GM21526 (cell line): ENCODE measurements around the gene C4B.
"Not testable (repeated sequence)": the region's sequence is repeated elsewhere in the genome, so short reads cannot be mapped to it uniquely, and the experiment has no call there.

ENCODE experiments used
- ATAC-seq: cut with Tn5 transposase; IDR thresholded peaks from one replicate; pipeline ENCODE4 v1.9.1; 2021; ENCODE audit warnings: moderate library complexity; ENCODE audit not compliant: unreplicated experiment, low FRiP score

The C4B gene

DNA sequence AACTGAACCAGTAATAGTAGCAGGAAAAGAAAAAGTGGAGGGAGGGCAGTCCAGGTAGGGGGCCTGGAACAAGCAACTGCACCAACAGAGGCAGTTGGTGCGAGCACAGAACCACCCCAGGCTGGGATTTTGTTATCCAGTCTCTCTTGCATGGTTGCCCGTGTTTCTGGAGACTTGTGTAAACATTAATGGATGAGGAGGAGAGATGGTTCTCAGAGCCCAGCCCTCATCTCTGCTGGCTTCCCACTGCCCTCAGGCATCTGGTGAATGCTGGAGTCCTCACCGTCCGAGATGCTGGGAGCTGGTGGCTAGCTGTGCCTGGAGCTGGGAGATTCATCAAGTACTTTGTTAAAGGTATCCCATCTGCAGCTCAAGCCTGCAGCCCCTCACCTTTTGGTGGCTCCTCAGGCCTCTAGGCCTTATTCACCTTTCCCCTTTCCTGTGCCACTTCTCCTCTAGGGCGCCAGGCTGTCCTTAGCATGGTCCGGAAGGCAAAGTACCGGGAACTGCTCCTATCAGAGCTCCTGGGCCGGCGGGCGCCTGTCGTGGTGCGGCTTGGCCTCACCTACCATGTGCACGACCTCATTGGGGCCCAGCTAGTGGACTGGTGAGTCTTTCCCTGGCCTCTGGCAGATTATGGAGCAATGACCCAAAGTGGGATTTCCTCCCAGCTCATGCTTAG lies 34.3 kb upstream of the C4B start:
- ATAC-seq: not testable (repeated sequence)

DNA sequence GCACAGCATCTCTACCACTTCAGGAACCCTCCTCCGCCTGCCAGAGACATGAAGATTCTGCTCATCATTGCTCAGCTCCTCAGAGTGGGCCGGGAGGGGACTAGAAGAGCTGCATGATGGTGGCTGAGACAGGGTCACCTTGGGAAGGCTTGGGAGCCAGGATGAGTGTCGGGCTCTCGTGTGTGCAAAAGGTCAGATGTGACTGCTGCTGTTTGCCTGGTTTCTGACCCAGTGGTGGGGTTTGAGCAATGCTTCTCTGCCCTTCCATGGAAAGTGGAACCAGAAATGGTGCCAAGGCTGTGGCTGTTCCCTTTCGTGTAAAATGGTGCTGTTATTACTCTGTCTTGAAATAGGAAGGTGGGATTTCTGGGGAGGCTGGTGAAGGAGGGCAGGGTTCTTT lies 33.6 kb upstream of the C4B start:
- not testable (repeated sequence) for ATAC-seq

DNA sequence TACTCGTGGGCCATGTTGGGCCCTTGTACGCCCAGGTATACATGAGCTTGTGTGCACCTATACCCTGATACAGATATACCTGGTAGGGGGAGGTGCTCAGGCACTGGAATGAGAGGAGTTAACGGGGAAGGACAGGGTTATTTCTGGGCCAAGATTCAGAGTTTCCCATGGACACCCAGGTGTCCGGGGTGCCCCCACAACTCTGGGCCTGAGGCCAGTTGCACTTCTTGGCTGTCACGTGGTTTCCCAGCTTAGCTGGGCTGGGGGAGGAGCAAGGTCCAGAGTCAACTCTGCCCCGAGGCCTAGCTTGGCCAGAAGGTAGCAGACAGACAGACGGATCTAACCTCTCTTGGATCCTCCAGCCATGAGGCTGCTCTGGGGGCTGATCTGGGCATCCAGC lies 32.9 kb upstream of the C4B start, which contains the start of gene C4A:
C4A (plus strand) TSS at position 314 of the 400 bp plus-strand sequence; CDS start at position 365, 51 bp downstream.
- not testable (repeated sequence) for ATAC-seq

DNA sequence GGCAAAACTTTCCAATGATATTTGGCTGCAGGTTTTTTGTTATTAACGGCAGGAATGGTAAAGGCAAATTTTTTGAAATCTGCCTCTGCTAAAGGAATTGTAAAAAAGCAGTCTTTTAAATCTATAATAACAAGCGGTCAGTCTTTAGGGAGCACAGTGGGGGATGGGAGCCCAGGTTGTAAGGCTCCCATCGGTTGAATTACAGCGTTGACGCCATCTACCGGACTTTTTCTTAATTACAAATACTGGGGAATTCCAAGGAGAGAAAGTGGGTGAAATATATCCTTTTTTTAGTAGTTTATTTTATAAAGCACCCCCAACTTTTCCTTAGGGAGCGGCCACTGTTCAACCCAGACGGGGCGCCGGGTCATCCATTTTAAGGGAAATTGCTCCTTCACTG lies 25.2 kb upstream of the C4B start:
- not testable (repeated sequence) for ATAC-seq

- not testable (repeated sequence) for ATAC-seq
These were observed 20.2 kb upstream of the C4B start for GRCh38 chr6:31994421-31994820.

- ATAC-seq: not testable (repeated sequence)
These were observed 18.2 kb upstream of the C4B start for GRCh38 chr6:31996385-31996784.

DNA sequence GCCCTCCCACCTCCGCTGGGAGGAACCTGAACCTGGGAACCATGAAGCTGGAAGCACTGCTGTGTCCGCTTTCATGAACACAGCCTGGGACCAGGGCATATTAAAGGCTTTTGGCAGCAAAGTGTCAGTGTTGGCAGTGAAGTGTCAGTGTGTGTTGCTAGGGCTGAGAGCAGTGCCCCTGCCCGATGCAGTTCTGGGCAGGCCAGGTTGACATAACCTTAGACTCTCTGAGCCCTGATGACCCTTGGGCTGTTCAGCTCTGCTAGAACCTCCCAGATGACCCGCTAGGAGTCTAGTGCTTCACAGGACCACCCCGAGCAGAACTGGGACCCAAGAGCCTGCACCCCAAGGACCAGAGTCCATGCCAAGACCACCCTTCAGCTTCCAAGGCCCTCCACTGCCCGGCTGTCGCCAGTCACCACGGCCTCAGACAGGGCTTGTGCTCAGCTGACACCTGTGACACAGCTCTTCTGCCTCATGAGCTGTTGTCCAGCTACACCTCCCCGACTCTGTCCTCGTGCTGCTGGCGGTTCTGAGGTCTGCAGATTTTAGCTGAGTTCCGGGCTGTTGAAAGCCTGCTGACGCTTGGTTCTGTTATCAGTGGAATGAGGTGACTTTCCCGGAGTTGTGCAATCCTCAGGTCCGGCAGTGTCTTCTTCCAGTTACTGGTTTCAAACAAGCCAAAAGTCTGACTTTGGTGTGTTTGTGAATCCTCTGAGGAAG lies 11.9 kb upstream of the C4B start:
- ATAC-seq: not testable (repeated sequence)

- ATAC-seq: not testable (repeated sequence)
These were observed 11.3 kb upstream of the C4B start for GRCh38 chr6:32003301-32003700.

- ATAC-seq: not testable (repeated sequence)
These were observed 10.2 kb upstream of the C4B start for GRCh38 chr6:32004393-32004792.

DNA sequence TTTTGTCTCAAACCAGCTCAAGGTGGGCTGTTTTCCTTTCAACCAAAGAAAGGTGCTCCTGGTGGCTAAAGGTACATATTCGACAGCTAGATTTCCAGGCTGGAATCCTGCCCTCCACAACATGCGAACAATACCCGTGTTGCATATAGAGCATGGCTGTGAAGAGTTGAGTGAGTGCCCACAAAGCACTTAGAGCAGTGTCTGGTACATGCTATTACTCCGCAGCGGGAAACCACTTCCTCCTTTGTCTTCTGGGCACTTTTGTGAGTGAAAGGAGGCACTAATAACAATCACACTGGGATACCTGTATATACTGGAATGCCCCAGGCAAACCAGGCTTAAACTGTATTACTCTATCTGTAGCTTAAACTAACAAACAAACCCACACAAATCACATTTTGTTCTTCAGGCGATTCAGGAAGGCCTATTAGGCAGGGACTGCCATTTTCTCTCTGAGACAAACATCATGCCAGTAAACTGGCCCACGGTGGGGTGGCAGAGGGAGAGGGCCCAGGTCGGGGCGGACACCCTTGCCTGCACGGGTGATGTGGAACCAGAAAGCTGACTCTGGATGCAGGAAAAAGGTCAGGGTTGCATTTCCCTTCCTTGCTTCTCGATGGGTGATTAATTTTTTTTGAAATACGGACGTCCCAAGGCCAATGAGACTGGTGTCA lies 9.6 kb upstream of the C4B start:
- not testable (repeated sequence) for ATAC-seq

- not testable (repeated sequence) for ATAC-seq
These were observed 9.1 kb upstream of the C4B start for GRCh38 chr6:32005538-32005880.

GRCh38 chr6:32005991-32006529 lies 8.5 kb upstream of the C4B start:
- ATAC-seq: not testable (repeated sequence)

DNA sequence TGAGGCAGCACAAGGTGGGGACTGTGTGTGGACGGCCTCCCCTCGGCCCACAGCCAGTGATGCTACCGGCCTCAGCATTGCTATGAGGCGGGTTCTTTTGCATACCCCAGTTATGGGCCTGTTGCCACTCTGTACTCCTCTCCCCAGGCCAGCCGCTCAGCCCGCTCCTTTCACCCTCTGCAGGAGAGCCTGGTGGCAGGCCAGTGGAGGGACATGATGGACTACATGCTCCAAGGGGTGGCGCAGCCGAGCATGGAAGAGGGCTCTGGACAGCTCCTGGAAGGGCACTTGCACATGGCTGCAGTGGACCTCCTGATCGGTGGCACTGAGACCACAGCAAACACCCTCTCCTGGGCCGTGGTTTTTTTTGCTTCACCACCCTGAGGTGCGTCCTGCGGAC lies 7.5 kb upstream of the C4B start:
- ATAC-seq: not testable (repeated sequence)

- not testable (repeated sequence) for ATAC-seq
These were observed 6.6 kb upstream of the C4B start for GRCh38 chr6:32008037-32008436.

DNA sequence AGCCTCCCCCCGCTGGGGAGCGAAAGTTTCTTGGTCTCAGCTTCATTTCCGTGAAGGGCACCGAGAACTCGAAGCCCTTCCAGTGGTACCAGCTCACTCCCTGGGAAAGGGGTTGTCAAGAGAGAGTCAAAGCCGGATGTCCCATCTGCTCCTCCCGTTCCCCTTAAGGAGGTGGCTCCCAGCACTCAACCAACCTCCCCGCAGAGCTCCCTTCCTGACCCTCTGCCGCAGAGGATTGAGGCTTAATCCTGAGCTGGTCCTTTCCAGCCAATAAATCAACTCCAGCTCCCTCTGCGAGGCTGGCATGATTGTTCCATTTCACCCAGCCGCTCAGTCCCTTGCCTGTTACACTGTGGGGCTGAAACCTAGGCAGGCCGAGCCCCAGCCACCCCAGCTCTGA lies 6.0 kb upstream of the C4B start:
- not testable (repeated sequence) for ATAC-seq

GRCh38 chr6:32009537-32009936 lies 5.1 kb upstream of the C4B start:
- not testable (repeated sequence) for ATAC-seq

GRCh38 chr6:32010856-32011530 lies 3.6 kb upstream of the C4B start:
- not testable (repeated sequence) for ATAC-seq

GRCh38 chr6:32012941-32013617 lies 1.5 kb upstream of the C4B start:
- not testable (repeated sequence) for ATAC-seq

DNA sequence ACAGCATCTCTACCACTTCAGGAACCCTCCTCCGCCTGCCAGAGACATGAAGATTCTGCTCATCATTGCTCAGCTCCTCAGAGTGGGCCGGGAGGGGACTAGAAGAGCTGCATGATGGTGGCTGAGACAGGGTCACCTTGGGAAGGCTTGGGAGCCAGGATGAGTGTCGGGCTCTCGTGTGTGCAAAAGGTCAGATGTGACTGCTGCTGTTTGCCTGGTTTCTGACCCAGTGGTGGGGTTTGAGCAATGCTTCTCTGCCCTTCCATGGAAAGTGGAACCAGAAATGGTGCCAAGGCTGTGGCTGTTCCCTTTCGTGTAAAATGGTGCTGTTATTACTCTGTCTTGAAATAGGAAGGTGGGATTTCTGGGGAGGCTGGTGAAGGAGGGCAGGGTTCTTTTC lies 857 bp upstream of the C4B start:
- ATAC-seq: not testable (repeated sequence)

GRCh38 chr6:32022100-32022499 lies 7.5 kb downstream of the C4B start:
- not testable (repeated sequence) for ATAC-seq
